H1 (cell line): ENCODE results near the gene C1orf210. TPM values are rescaled to one million over a fixed set of nuclear protein-coding genes. Genes with fewer than 3 reads are reported as not detected.

Experiments
- CTCF ChIA-PET: fragments of 300-600 bp; sonication (Branson Sonifier 250); formaldehyde crosslinking; loops from one replicate; lab custom pipeline; 2021; ENCODE audit not compliant: partially characterized antibody; lab: Charles Lee
- POLR2A ChIA-PET: fragments of 300-600 bp; sonication (Branson Sonifier 250); formaldehyde crosslinking; loops from one replicate; lab custom pipeline; 2021; ENCODE audit warnings: inconsistent platforms; ENCODE audit not compliant: partially characterized antibody; lab: Charles Lee
- DNase-seq, 2 experiments: peaks; one replicate each; pipeline versions ENCODE4 v3.0.0 to v3.0.0-alpha.2; 2010 to 2022; ENCODE audit warnings: low spot score in 2 of 2, low read depth in 1 of 2, mixed read lengths in 1 of 2
- FAIRE-seq: peaks from 2 replicates; lab custom pipeline; 2011; peaks lifted over from hg19 to GRCh38; lab: Jason Lieb, UNC
- H2AFZ ChIP-seq: 2 replicates; pipeline ENCODE4 v1.8.1; 2012; ENCODE audit warnings: low read length, inconsistent platforms
- H2AK5ac ChIP-seq: 2 replicates; pipeline ENCODE4 v1.6.1; 2013; ENCODE audit warnings: low read depth, low read length
- H2BK120ac ChIP-seq: replicated peaks from 2 replicates; pipeline ENCODE3; 2013; ENCODE audit warnings: low read depth, low read length, inconsistent platforms
- H2BK12ac ChIP-seq: 2 replicates; pipeline ENCODE4 v1.6.1; 2013; ENCODE audit warnings: low read depth, low read length
- H2BK15ac ChIP-seq: 2 replicates; pipeline ENCODE4 v1.6.1; 2013; ENCODE audit warnings: low read length
- H2BK20ac ChIP-seq: 2 replicates; pipeline ENCODE4 v1.6.1; 2013; ENCODE audit warnings: low read length
- H2BK5ac ChIP-seq: 2 replicates; pipeline ENCODE4 v1.6.1; 2013; ENCODE audit warnings: low read depth, low read length
- H3K14ac ChIP-seq: 2 replicates; pipeline ENCODE4 v1.6.1; 2013; ENCODE audit warnings: inconsistent platforms; ENCODE audit not compliant: insufficient read length
- H3K18ac ChIP-seq: 2 replicates; pipeline ENCODE4 v1.6.1; 2013; ENCODE audit warnings: low read length; ENCODE audit errors: extremely low read depth
- H3K23ac ChIP-seq: 2 replicates; pipeline ENCODE4 v1.6.1; 2013; ENCODE audit warnings: inconsistent platforms; ENCODE audit not compliant: insufficient read length
- H3K23me2 ChIP-seq: 2 replicates; pipeline ENCODE4 v1.6.1; 2013; ENCODE audit warnings: low read depth, low read length
- H3K27ac ChIP-seq: 2 replicates; pipeline ENCODE4 v1.6.1; 2011; ENCODE audit warnings: low read depth, low read length, inconsistent platforms
- H3K27me3 ChIP-seq, 4 experiments: replicated peaks in 1 of 4; 1 replicate in 1 of 4; 2 replicates in 3 of 4; pipeline versions ENCODE4 v1.6.1 to v1.8.1; 2011 to 2013; ENCODE audit warnings: low read length in 3 of 4, mild to moderate bottlenecking in 3 of 4, inconsistent platforms in 2 of 4, mixed read lengths in 2 of 4, moderate library complexity in 1 of 4; ENCODE audit not compliant: control insufficient read depth in 3 of 4, insufficient read depth in 3 of 4; ENCODE audit errors: extremely low read depth in 1 of 4
- H3K36me3 ChIP-seq, 4 experiments: 2 replicates each; pipeline versions ENCODE4 v1.6.1 to v1.8.1; 2011 to 2013; ENCODE audit warnings: mild to moderate bottlenecking in 4 of 4, low read length in 3 of 4, moderate library complexity in 2 of 4, control low read depth in 1 of 4, inconsistent platforms in 1 of 4; ENCODE audit not compliant: insufficient read depth in 4 of 4, control insufficient read depth in 2 of 4
- H3K4ac ChIP-seq: replicated peaks from 2 replicates; pipeline ENCODE3; 2013; ENCODE audit warnings: low read length, low read depth, mixed read lengths, inconsistent platforms; ENCODE audit not compliant: insufficient read length
- H3K4me1 ChIP-seq, 4 experiments: replicated peaks in 1 of 4; 1 replicate in 1 of 4; 2 replicates in 3 of 4; pipeline versions ENCODE4 v1.6.1 to v1.8.1; 2011 to 2013; ENCODE audit warnings: low read length in 3 of 4, inconsistent platforms in 2 of 4, mixed read lengths in 1 of 4; ENCODE audit not compliant: insufficient read depth in 4 of 4, control insufficient read depth in 3 of 4
- H3K4me2 ChIP-seq, 2 experiments: 2 replicates each; pipeline versions ENCODE4 v1.6.1 to v1.8.1; 2011 to 2013; ENCODE audit warnings: low read depth in 2 of 2, low read length in 2 of 2, control low read depth in 1 of 2, inconsistent platforms in 1 of 2, mild to moderate bottlenecking in 1 of 2; ENCODE audit not compliant: insufficient read depth in 1 of 2
- H3K4me3 ChIP-seq, 4 experiments: fragments of 200-600, 300-600 bp in 1 of 4; sonication (generic), shearing (Covaris generic), sonication (Bioruptor Twin) in 1 of 4; 2 replicates each; pipeline versions ENCODE4 v1.5.1 to v1.8.1; 2011 to 2016; ENCODE audit warnings: low read length in 4 of 4, low read depth in 3 of 4, control low read depth in 2 of 4, inconsistent platforms in 2 of 4, mild to moderate bottlenecking in 2 of 4, mixed read lengths in 1 of 4, moderate library complexity in 1 of 4; ENCODE audit not compliant: insufficient read depth in 2 of 4; ENCODE audit errors: extremely low read depth in 1 of 4
- H3K56ac ChIP-seq: replicated peaks from 2 replicates; pipeline ENCODE3; 2013; ENCODE audit warnings: low read depth, mild to moderate bottlenecking, mixed read lengths, low read length, inconsistent platforms; ENCODE audit not compliant: insufficient read length
- H3K79me1 ChIP-seq: 2 replicates; pipeline ENCODE4 v1.6.1; 2013; ENCODE audit warnings: low read depth, low read length, control low read depth
- H3K79me2 ChIP-seq, 2 experiments: 2 replicates each; pipeline versions ENCODE4 v1.6.1 to v1.8.1; 2012 to 2013; ENCODE audit warnings: low read length in 2 of 2, mild to moderate bottlenecking in 2 of 2, inconsistent platforms in 1 of 2; ENCODE audit not compliant: insufficient read depth in 2 of 2, control insufficient read depth in 1 of 2
- H3K9ac ChIP-seq, 4 experiments: replicated peaks in 1 of 4; 1 replicate in 1 of 4; 2 replicates in 3 of 4; pipeline versions ENCODE4 v1.6.1 to v1.8.1; 2011 to 2013; ENCODE audit warnings: low read depth in 3 of 4, low read length in 3 of 4, control low read depth in 2 of 4, mild to moderate bottlenecking in 2 of 4, moderate library complexity in 2 of 4, inconsistent platforms in 1 of 4; ENCODE audit errors: extremely low read depth in 1 of 4
- H3K9me3 ChIP-seq, 2 experiments: 2 replicates each; pipeline versions ENCODE4 v1.6.1 to v1.8.1; 2012 to 2013; ENCODE audit warnings: mild to moderate bottlenecking in 2 of 2, moderate library complexity in 2 of 2, control low read depth in 1 of 2, inconsistent platforms in 1 of 2, low read depth in 1 of 2, low read length in 1 of 2, mixed read lengths in 1 of 2; ENCODE audit not compliant: insufficient read depth in 2 of 2
- H4K20me1 ChIP-seq, 2 experiments: replicated peaks in 1 of 2; 2 replicates each; pipeline versions ENCODE3 to v1.8.1; 2011 to 2013; ENCODE audit warnings: inconsistent platforms in 2 of 2, low read length in 2 of 2, mild to moderate bottlenecking in 1 of 2; ENCODE audit not compliant: insufficient read depth in 2 of 2, control insufficient read depth in 1 of 2
- H4K5ac ChIP-seq: 2 replicates; pipeline ENCODE4 v1.6.1; 2013; ENCODE audit warnings: low read length, low read depth, mixed read lengths, inconsistent platforms; ENCODE audit not compliant: insufficient read length
- H4K8ac ChIP-seq: 2 replicates; pipeline ENCODE4 v1.8.0; 2013; ENCODE audit warnings: mild to moderate bottlenecking, moderate library complexity, low read length, inconsistent platforms; ENCODE audit not compliant: insufficient read depth; ENCODE audit errors: extremely low read depth
- H4K91ac ChIP-seq: replicated peaks from 2 replicates; pipeline ENCODE3; 2013; ENCODE audit warnings: low read length, mixed read lengths, inconsistent platforms; ENCODE audit not compliant: insufficient read length
- ASH2L ChIP-seq: fragments of 200-600, 300-600 bp; sonication (generic); IDR thresholded peaks from one replicate; pipeline ENCODE4 v1.7.1; 2017; ENCODE audit warnings: low read length
- CBX8 ChIP-seq: fragments of 300-800, 300-1000 bp; sonication (generic); IDR thresholded peaks from 2 replicates; pipeline ENCODE4 v1.7.1; 2016; ENCODE audit warnings: low read depth, low read length, borderline replicate concordance
- CHD2 ChIP-seq: IDR thresholded peaks from 2 replicates; pipeline ENCODE4 v1.6.1; 2012; ENCODE audit warnings: low read length, improper control_type of control experiment
- EP300 ChIP-seq, 2 experiments: IDR thresholded peaks; 1 replicate in 1 of 2; 2 replicates in 1 of 2; pipeline ENCODE4 v1.6.1; 2011 to 2012; ENCODE audit warnings: low read depth in 2 of 2, low read length in 2 of 2, mild to moderate bottlenecking in 2 of 2, borderline replicate concordance in 1 of 2, inconsistent platforms in 1 of 2, moderate library complexity in 1 of 2
- FOSL1 ChIP-seq: IDR thresholded peaks from 2 replicates; pipeline ENCODE4 v1.6.1; 2011; ENCODE audit warnings: mild to moderate bottlenecking, low read depth, low read length, moderate library complexity; ENCODE audit not compliant: insufficient read depth
- GTF2F1 ChIP-seq: IDR thresholded peaks from 2 replicates; pipeline ENCODE4 v1.6.1; 2012; ENCODE audit warnings: low read depth, low read length, improper control_type of control experiment, borderline replicate concordance
- NRF1 ChIP-seq: IDR thresholded peaks from 2 replicates; pipeline ENCODE4 v1.6.1; 2011; ENCODE audit warnings: mild to moderate bottlenecking, low read depth, low read length, improper control_type of control experiment
- POLR2A ChIP-seq, 2 experiments: IDR thresholded peaks; 1 replicate in 1 of 2; 2 replicates in 1 of 2; pipeline ENCODE4 v1.6.1; 2011; ENCODE audit warnings: low read depth in 2 of 2, low read length in 2 of 2, mild to moderate bottlenecking in 2 of 2; ENCODE audit errors: control extremely low read depth in 1 of 2
- RNF2 ChIP-seq: fragments of 200-900, 300-1000 bp; sonication (generic); IDR thresholded peaks from 2 replicates; pipeline ENCODE4 v1.7.1; 2016; ENCODE audit warnings: borderline replicate concordance, low read depth, mild to moderate bottlenecking, antibody characterized with exemption, low read length; ENCODE audit not compliant: poor library complexity, severe bottlenecking; ENCODE audit errors: missing control alignments
- SIRT6 ChIP-seq: IDR thresholded peaks from one replicate; pipeline ENCODE4 v1.7.1; 2012; ENCODE audit warnings: low read length, inconsistent platforms
- whole genome bisulfite sequencing, 2 experiments: shearing (Covaris generic) in 1 of 2; methylation state at CpG; one replicate each; pipeline versions ENCODE4 v1.1.6 to v1.1.7; 2013 to 2015; ENCODE audit warnings: low lambda C conversion rate in 2 of 2, mixed read lengths in 2 of 2, inconsistent platforms in 1 of 2, low coverage in 1 of 2, missing lambda C conversion rate in 1 of 2; ENCODE audit not compliant: insufficient replicate concordance in 2 of 2, insufficient coverage in 1 of 2, insufficient read length in 1 of 2; ENCODE audit errors: extremely low coverage in 1 of 2, missing lambda C conversion rate in 1 of 2; 5-methylcytosine and 5-hydroxymethylcytosine counted together
- polyA plus RNA-seq, 7 experiments: library from polyadenylated mRNA; depleted of rRNA in 3 of 7; stranded (reverse) in 5 of 7; unstranded in 2 of 7; fragments of >200 nt in 5 of 7; fragments of 200-250 nt in 2 of 7; gene quantifications; 1 replicate in 5 of 7; 2 replicates in 1 of 7; 4 replicates in 1 of 7; pipeline versions ENCODE4 v1.2.1 to v1.2.3, GENCODE V29; 2011 to 2013; ENCODE audit warnings: missing spikeins in 2 of 7, mixed read lengths in 2 of 7
- total RNA-seq: library from RNA; stranded (reverse); fragmentation: NEBNext Ultra II Directional; extraction: Animal tissue kit (Norgen Biotek cat#: 25700); gene quantifications from 2 replicates; pipeline ENCODE4 v1.2.1, GENCODE V29; 2021

Gene C1orf210
- total and polyA plus RNA-seq, 2 of the 8 experiments (the other 6 are each of a cell fraction or from before 2014, with no cell fraction given): 12.0 to 27.9 TPM

- CTCF ChIA-PET: interaction anchor here (0.7 to 0.9 kb wide), 3 partner anchors 9 to 77 kb away, joined by 3 read pairs; no protein-coding TSS in a partner anchor
- H3K27me3 ChIP-seq: no peaks in the 10 kb centered on the region; a peak in 1 of 7 replicates
- no peak for DNase-seq
- no peak overlapping the region for H2BK5ac ChIP-seq
- no peaks in the 10 kb centered on the region for H3K23me2 ChIP-seq
- no peak overlapping the region for H3K18ac ChIP-seq
- POLR2A ChIA-PET: interaction anchor here (0.8 to 1.1 kb wide), 2 partner anchors 44 to 45 kb away, joined by 3 to 4 read pairs; partner anchors contain the start of gene CDC20
- no peak overlapping the region for H3K4me2 ChIP-seq
- no peak overlapping the region for H2AK5ac ChIP-seq
- no peak overlapping the region for H3K9ac ChIP-seq
- no peak for TF ChIP-seq FOSL1
- no peak for TF ChIP-seq GTF2F1
- TF ChIP-seq POLR2A (IDR thresholded peaks at IDR 0.05; ENCODE audit: control extremely low read depth in 1 of 2, low read depth in 2 of 2, low read length in 2 of 2): no peak
- TF ChIP-seq RNF2: no peak
- no peak for TF ChIP-seq ASH2L
- no peak for TF ChIP-seq CBX8
- TF ChIP-seq CHD2: no peak
- TF ChIP-seq EP300 (IDR thresholded peaks at IDR 0.05; ENCODE audit: borderline replicate concordance in 1 of 2, low read depth in 2 of 2, low read length in 2 of 2): no peak
- no peak for TF ChIP-seq NRF1
- TF ChIP-seq SIRT6: no peak
- peaks cover 0 to 5% (median 0%) of the 10 kb centered on the region in 4 experiments; a peak in 1 of 7 replicates for H3K4me1 ChIP-seq
- no peak overlapping the region for H4K91ac ChIP-seq
- no peaks in the 10 kb centered on the region for H3K79me2 ChIP-seq
- no peak overlapping the region for H3K4ac ChIP-seq
- H2AFZ ChIP-seq: no peak overlapping the region
- 91% methylated on average over 8 of the region's 10 CpGs; no CpG with 5 or more reads in 1 of the 2 experiments for WGBS, 2 experiments
- no peaks in the 10 kb centered on the region for H3K79me1 ChIP-seq
- no peak overlapping the region for H4K8ac ChIP-seq
- no peaks in the 10 kb centered on the region for H3K9me3 ChIP-seq
- no peak overlapping the region for H2BK15ac ChIP-seq
- no peaks in the 10 kb centered on the region for H3K36me3 ChIP-seq
- H3K4me3 ChIP-seq: no peak overlapping the region
- no peak overlapping the region for H2BK120ac ChIP-seq
- no peaks in the 10 kb centered on the region for H4K20me1 ChIP-seq
- no peak overlapping the region for H3K27ac ChIP-seq
- no peak overlapping the region for H2BK12ac ChIP-seq
- H3K56ac ChIP-seq: no peak overlapping the region
- no peak overlapping the region for H3K14ac ChIP-seq
- no peak overlapping the region for H4K5ac ChIP-seq
- no peak for FAIRE-seq
- H3K23ac ChIP-seq: no peak overlapping the region
- no peak overlapping the region for H2BK20ac ChIP-seq
These were observed 28.4 kb upstream of the C1orf210 start for GRCh38 chr1:43313771-43314170.
